Measurements from ENCODE around the gene BBOF1. TPM values are rescaled to one million over a fixed set of nuclear protein-coding genes. Genes with fewer than 3 reads are reported as not detected.
A peak's percentile ranks its signal among the peaks of the same experiment; 100 is the strongest.
"Not testable (repeated sequence)": the region's sequence is repeated elsewhere in the genome, so short reads cannot be mapped to it uniquely, and the experiment has no call there.

BBOF1 gene
- total RNA-seq, 2 experiments from 2014 or later: 1.2 to 2.9 TPM

GRCh38 chr14:74085047-74085637 is 66.0 kb downstream of the BBOF1 start:
- H3K4me1 Mint-ChIP-seq: peaks cover 23% of the 10 kb centered on the region
- H3K36me3 Mint-ChIP-seq: peaks cover 14% of the 10 kb centered on the region
- no peaks in the 10 kb centered on the region for H3K27me3 Mint-ChIP-seq

DNA sequence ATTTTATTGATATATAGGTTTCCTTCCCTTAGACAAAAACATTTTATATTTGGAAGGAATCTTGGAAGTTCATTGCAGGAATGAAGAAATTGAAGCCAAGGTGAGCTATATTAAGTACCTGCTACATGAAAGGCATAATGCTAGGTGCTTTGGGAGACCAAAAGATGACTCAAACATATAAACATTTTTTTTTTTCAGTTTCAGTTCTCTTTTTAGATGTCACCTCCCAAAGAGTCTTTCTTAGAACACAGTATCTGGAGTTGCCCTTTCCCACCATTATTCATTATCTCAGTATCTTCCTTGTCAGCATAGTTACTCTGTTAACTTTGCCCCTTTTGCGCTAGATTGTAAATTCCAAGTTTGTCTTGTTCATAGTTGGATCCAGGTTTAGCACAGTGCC is 66.7 kb downstream of the BBOF1 start:
- Mint-ChIP-seq H3K9me3 (peaks cover 2% of the 10 kb centered on the region), H3K4me3 (peak overlapping the region; percentile 94), H3K27me3 (no peaks in the 10 kb centered on the region), H3K36me3 (peaks cover 14% of the 10 kb centered on the region), H3K4me1 (peaks cover 23% of the 10 kb centered on the region), H3K27ac (peak overlapping the region; percentile 93)
- POLR2A ChIA-PET: no interaction called here
- ATAC-seq (ENCODE audit: low read depth): no peak
- no peak for DNase-seq

More at GRCh38 chr14:74085047-74085637, 66.0 kb downstream of the BBOF1 start:
- POLR2A ChIA-PET: interaction anchor here (1.0 to 1.1 kb wide), 3 partner anchors 66 to 1059 kb away, joined by 3 to 5 read pairs (median 3); partner anchors contain the start of genes ACOT2, BBOF1, ENTPD5 and ZFYVE1
- H3K27ac Mint-ChIP-seq: peak overlapping the region; percentile 93
- peak; percentile 2 for ATAC-seq (ENCODE audit: low read depth)
- peak overlapping the region; percentile 94 for H3K4me3 Mint-ChIP-seq
- H3K9me3 Mint-ChIP-seq: peaks cover 2% of the 10 kb centered on the region
- no peak for DNase-seq

GRCh38 chr14:74089251-74090020 is 70.3 kb downstream of the BBOF1 start:
- H3K27me3 Mint-ChIP-seq: no peaks in the 10 kb centered on the region
- peaks cover 2% of the 10 kb centered on the region for H3K9me3 Mint-ChIP-seq
- DNase-seq: no peak
- no peak for ATAC-seq (ENCODE audit: low read depth)
- peak overlapping the region; percentile 63 for H3K27ac Mint-ChIP-seq
- peaks cover 17% of the 10 kb centered on the region for H3K4me1 Mint-ChIP-seq
- H3K4me3 Mint-ChIP-seq: no peak overlapping the region
- POLR2A ChIA-PET: no interaction called here
- H3K36me3 Mint-ChIP-seq: peaks cover 17% of the 10 kb centered on the region

GRCh38 chr14:74105381-74105780 is 86.2 kb downstream of the BBOF1 start:
- Mint-ChIP-seq H3K9me3 (no peaks in the 10 kb centered on the region), H3K27ac (no peak overlapping the region), H3K4me3 (no peak overlapping the region), H3K36me3 (peaks cover 11% of the 10 kb centered on the region), H3K27me3 (no peaks in the 10 kb centered on the region), H3K4me1 (no peaks in the 10 kb centered on the region)
- ATAC-seq (ENCODE audit: low read depth): no peak
- DNase-seq: no peak
- POLR2A ChIA-PET: no interaction called here

GRCh38 chr14:74109369-74109768 is 90.2 kb downstream of the BBOF1 start:
- POLR2A ChIA-PET: no interaction called here
- Mint-ChIP-seq H3K9me3 (no peaks in the 10 kb centered on the region), H3K4me1 (peaks cover 4% of the 10 kb centered on the region), H3K4me3 (no peak overlapping the region), H3K36me3 (peaks cover 10% of the 10 kb centered on the region), H3K27me3 (no peaks in the 10 kb centered on the region), H3K27ac (no peak overlapping the region)
- DNase-seq (no peak), ATAC-seq (ENCODE audit: low read depth) (no peak)

DNA sequence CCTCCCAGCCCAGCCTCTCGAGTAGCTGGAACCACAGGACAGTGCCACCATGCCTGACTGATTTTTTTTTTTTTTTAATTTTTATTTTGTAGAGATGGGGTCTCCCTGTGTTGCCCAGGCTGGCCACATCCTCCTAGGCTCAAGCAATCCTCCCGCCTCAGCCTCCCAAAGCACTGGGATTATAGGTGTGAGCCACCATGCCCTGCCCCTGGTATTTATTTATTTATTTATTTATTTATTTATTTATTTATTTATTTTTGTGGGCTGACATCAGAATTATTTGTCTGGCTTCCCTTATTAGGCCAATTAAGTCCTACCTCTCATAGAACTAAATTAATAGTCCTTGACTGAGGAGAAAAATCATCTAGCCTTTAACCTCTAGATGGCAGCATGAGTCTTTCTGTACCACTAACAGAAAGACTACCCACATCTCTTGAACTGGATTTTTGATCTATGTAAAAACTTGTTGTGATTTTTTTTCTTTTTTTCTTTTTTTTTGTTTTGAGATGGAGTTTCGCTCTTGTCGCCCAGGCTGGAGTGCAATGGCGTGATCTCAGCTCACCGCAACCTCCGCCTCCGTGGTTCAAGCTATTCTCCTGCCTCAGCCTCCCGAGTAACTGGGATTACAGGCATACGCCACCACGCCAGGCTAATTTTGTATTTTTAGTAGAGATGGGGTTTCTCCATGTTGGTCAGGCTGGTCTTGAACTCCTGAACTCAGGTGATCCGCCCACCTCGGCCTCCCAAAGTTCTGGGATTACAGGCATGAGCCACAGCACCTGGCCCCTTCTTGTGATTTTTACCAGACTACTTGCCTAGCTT is 92.5 kb downstream of the BBOF1 start:
- peak; percentile 45 for ATAC-seq (ENCODE audit: low read depth)
- H3K27me3 Mint-ChIP-seq, H3K4me1 Mint-ChIP-seq, H3K4me3 Mint-ChIP-seq, H3K27ac Mint-ChIP-seq, POLR2A ChIA-PET, H3K9me3 Mint-ChIP-seq, H3K36me3 Mint-ChIP-seq, DNase-seq: not testable (repeated sequence)

Other genes with a start within 250 kb of the BBOF1 start
- 1 to 10 TPM; 3.4 to 3.6 TPM for gene PTGR2, start 167.5 kb upstream of the BBOF1 start, total RNA-seq
- gene ZNF410, start 132.5 kb upstream of the BBOF1 start, total RNA-seq: 10 to 100 TPM; 53.3 to 56.5 TPM
- 1 to 10 TPM; 2.6 to 3.5 TPM for gene FAM161B, start 69.3 kb upstream of the BBOF1 start, total RNA-seq
- gene COQ6, start 69.0 kb upstream of the BBOF1 start, total RNA-seq: 10 to 100 TPM; 26.4 to 27.2 TPM
- 10 to 100 TPM; 13.5 to 14.4 TPM for gene ENTPD5, start 61 bp upstream of the BBOF1 start, total RNA-seq
- 10 to 100 TPM; 17.6 to 20.1 TPM for gene ALDH6A1, start 65.1 kb downstream of the BBOF1 start, total RNA-seq
- gene LIN52, start 65.6 kb downstream of the BBOF1 start, total RNA-seq: 10 to 100 TPM; 12.0 to 15.0 TPM
- gene VSX2, start 220.1 kb downstream of the BBOF1 start, total RNA-seq: not detected